ENCODE results near the gene PLSCR5. TPM values are rescaled to one million over a fixed set of nuclear protein-coding genes. Genes with fewer than 3 reads are reported as not detected.
A peak's percentile ranks its signal among the peaks of the same experiment; 100 is the strongest.

Gene PLSCR5
- total RNA-seq, 1 donor from 2014 or later = not detected

GRCh38 chr3:146634346-146634745 lies 29.2 kb upstream of the PLSCR5 start:
- Histone ChIP-seq H3K36me3 (no peaks in the 10 kb centered on the region), H3K4me1 (no peaks in the 10 kb centered on the region), H3K9me3 (no peaks in the 10 kb centered on the region), H3K4me3 (no peak overlapping the region), H3K27ac (no peak overlapping the region), H3K27me3 (no peaks in the 10 kb centered on the region)
- DNase-seq (ENCODE audit: extremely low spot score in 2 of 2) = no peak
- intact Hi-C loops (cut with DNase I) = no loop called here
- TF ChIP-seq POLR2AphosphoS5 (IDR thresholded peaks at IDR 0.05; ENCODE audit: insufficient read depth in 1 of 2, low read depth in 1 of 2) = no peak
- TF ChIP-seq POLR2A (IDR thresholded peaks at IDR 0.05) = no peak
- TF ChIP-seq CTCF (IDR thresholded peaks at IDR 0.05) = no peak

GRCh38 chr3:146628671-146629070 lies 23.5 kb upstream of the PLSCR5 start:
- DNase-seq (ENCODE audit: extremely low spot score in 2 of 2) = no peak
- intact Hi-C loops (cut with DNase I) = no loop called here
- H3K4me3 ChIP-seq = no peak overlapping the region
- H3K9me3 ChIP-seq = no peaks in the 10 kb centered on the region
- H3K27ac ChIP-seq = no peak overlapping the region
- no peaks in the 10 kb centered on the region for H3K4me1 ChIP-seq
- H3K27me3 ChIP-seq = no peaks in the 10 kb centered on the region
- TF ChIP-seq POLR2A (IDR thresholded peaks at IDR 0.05) (no peak), POLR2AphosphoS5 (IDR thresholded peaks at IDR 0.05; ENCODE audit: insufficient read depth in 1 of 2, low read depth in 1 of 2) (no peak), CTCF (IDR thresholded peaks at IDR 0.05) (no peak)
- H3K36me3 ChIP-seq = no peaks in the 10 kb centered on the region

GRCh38 chr3:146626403-146627122 lies 21.4 kb upstream of the PLSCR5 start:
- no peaks in the 10 kb centered on the region for H3K27me3 ChIP-seq
- H3K27ac ChIP-seq = no peak overlapping the region
- TF ChIP-seq POLR2A (IDR thresholded peaks at IDR 0.05) = no peak
- TF ChIP-seq POLR2AphosphoS5 (IDR thresholded peaks at IDR 0.05; ENCODE audit: insufficient read depth in 1 of 2, low read depth in 1 of 2) = no peak
- no peak for TF ChIP-seq CTCF (IDR thresholded peaks at IDR 0.05)
- no peaks in the 10 kb centered on the region for H3K4me1 ChIP-seq
- intact Hi-C loops (cut with DNase I) = no loop called here
- H3K36me3 ChIP-seq = no peaks in the 10 kb centered on the region
- H3K9me3 ChIP-seq = no peaks in the 10 kb centered on the region
- H3K4me3 ChIP-seq = no peak overlapping the region
- no peak for DNase-seq (ENCODE audit: extremely low spot score in 2 of 2)

- no peak for TF ChIP-seq POLR2AphosphoS5 (IDR thresholded peaks at IDR 0.05; ENCODE audit: insufficient read depth in 1 of 2, low read depth in 1 of 2)
- no peak for TF ChIP-seq POLR2A (IDR thresholded peaks at IDR 0.05)
- TF ChIP-seq CTCF (IDR thresholded peaks at IDR 0.05) = no peak
- intact Hi-C loops (cut with DNase I) = no loop called here
- H3K27me3 ChIP-seq = no peaks in the 10 kb centered on the region
- DNase-seq (ENCODE audit: extremely low spot score in 2 of 2) = no peak
- no peaks in the 10 kb centered on the region for H3K4me1 ChIP-seq
- peak overlapping the region in 1 of 2 donors; percentile 8 for H3K4me3 ChIP-seq
- no peak overlapping the region for H3K27ac ChIP-seq
- no peaks in the 10 kb centered on the region for H3K36me3 ChIP-seq
- no peaks in the 10 kb centered on the region for H3K9me3 ChIP-seq
Measured at GRCh38 chr3:146625186-146625775, 20.1 kb upstream of the PLSCR5 start.

- intact Hi-C loops (cut with DNase I) = no loop called here
- TF ChIP-seq POLR2A (IDR thresholded peaks at IDR 0.05) = no peak
- TF ChIP-seq CTCF (IDR thresholded peaks at IDR 0.05) = no peak
- TF ChIP-seq POLR2AphosphoS5 (IDR thresholded peaks at IDR 0.05; ENCODE audit: insufficient read depth in 1 of 2, low read depth in 1 of 2) = no peak
Measured at GRCh38 chr3:146621723-146622122, 16.6 kb upstream of the PLSCR5 start.

More at GRCh38 chr3:146621723-146622122, 16.6 kb upstream of the PLSCR5 start:
- H3K36me3 ChIP-seq = no peaks in the 10 kb centered on the region
- H3K4me3 ChIP-seq = no peak overlapping the region
- DNase-seq (ENCODE audit: extremely low spot score in 2 of 2) = no peak
- H3K27me3 ChIP-seq = no peaks in the 10 kb centered on the region
- no peaks in the 10 kb centered on the region for H3K4me1 ChIP-seq
- no peak overlapping the region for H3K27ac ChIP-seq
- no peaks in the 10 kb centered on the region for H3K9me3 ChIP-seq
